DMS153 treated with DMSO at 0.1 percent for 48 hours (cell line): Measurements from ENCODE around the gene METTL26.
"Not testable (repeated sequence)": the region's sequence is repeated elsewhere in the genome, so short reads cannot be mapped to it uniquely, and the experiment has no call there.

Source experiments
- DNase-seq: peaks from one replicate; lab custom pipeline; 2025; ENCODE audit not compliant: unreplicated experiment; lab: John Stamatoyannopoulos, UW

Gene METTL26

GRCh38 chr16:598823-599739, 37.0 kb downstream of the METTL26 start:
- no peak for DNase-seq

- DNase-seq: not testable (repeated sequence)
Observed at GRCh38 chr16:597655-598054, 38.5 kb downstream of the METTL26 start.

GRCh38 chr16:596736-597060, 39.4 kb downstream of the METTL26 start:
- DNase-seq: no peak

GRCh38 chr16:595942-596735, 40.0 kb downstream of the METTL26 start:
- no peak for DNase-seq

- no peak for DNase-seq
Observed at GRCh38 chr16:595094-595528, 41.0 kb downstream of the METTL26 start.

- DNase-seq: no peak
Observed at GRCh38 chr16:593807-594206, 42.3 kb downstream of the METTL26 start.

GRCh38 chr16:593406-593805, 42.7 kb downstream of the METTL26 start:
- DNase-seq: peak; percentile 55

GRCh38 chr16:592518-593306, 43.4 kb downstream of the METTL26 start:
- peak; percentile 82 for DNase-seq

- DNase-seq: no peak
Observed at GRCh38 chr16:591892-592517, 44.1 kb downstream of the METTL26 start.

GRCh38 chr16:591231-591630, 44.9 kb downstream of the METTL26 start:
- no peak for DNase-seq

GRCh38 chr16:590815-591200, 45.3 kb downstream of the METTL26 start:
- no peak for DNase-seq

- no peak for DNase-seq
Observed at GRCh38 chr16:590188-590814, 45.8 kb downstream of the METTL26 start.

- peak; percentile 85 for DNase-seq
Observed at GRCh38 chr16:589658-590187, 46.4 kb downstream of the METTL26 start, which contains the start of gene RAB40C. RAB40C (plus strand) TSS chr16:590066; CDS start chr16:590292, 226 bp downstream.

GRCh38 chr16:588889-589657, 47.0 kb downstream of the METTL26 start:
- DNase-seq: peak; percentile 73

- DNase-seq: no peak
Observed at GRCh38 chr16:588639-588888, 47.5 kb downstream of the METTL26 start.

- DNase-seq: no peak
Observed at GRCh38 chr16:586645-587590, 49.2 kb downstream of the METTL26 start.

- no peak for DNase-seq
Observed at GRCh38 chr16:586047-586644, 50.0 kb downstream of the METTL26 start.

GRCh38 chr16:585351-585750, 50.8 kb downstream of the METTL26 start:
- DNase-seq: peak; percentile 5
